ENCODE measurements around the gene C3orf22.

GRCh38 chr3:126557761-126558160 lies 971 bp downstream of the C3orf22 start:
- TF ChIP-seq EZH2 (IDR thresholded peaks at IDR 0.05; ENCODE audit: low read length, missing control alignments), result no peak
- TF ChIP-seq, protein P1, sequence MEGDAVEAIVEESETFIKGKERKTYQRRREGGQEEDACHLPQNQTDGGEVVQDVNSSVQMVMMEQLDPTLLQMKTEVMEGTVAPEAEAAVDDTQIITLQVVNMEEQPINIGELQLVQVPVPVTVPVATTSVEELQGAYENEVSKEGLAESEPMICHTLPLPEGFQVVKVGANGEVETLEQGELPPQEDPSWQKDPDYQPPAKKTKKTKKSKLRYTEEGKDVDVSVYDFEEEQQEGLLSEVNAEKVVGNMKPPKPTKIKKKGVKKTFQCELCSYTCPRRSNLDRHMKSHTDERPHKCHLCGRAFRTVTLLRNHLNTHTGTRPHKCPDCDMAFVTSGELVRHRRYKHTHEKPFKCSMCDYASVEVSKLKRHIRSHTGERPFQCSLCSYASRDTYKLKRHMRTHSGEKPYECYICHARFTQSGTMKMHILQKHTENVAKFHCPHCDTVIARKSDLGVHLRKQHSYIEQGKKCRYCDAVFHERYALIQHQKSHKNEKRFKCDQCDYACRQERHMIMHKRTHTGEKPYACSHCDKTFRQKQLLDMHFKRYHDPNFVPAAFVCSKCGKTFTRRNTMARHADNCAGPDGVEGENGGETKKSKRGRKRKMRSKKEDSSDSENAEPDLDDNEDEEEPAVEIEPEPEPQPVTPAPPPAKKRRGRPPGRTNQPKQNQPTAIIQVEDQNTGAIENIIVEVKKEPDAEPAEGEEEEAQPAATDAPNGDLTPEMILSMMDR (conservative IDR thresholded peaks at IDR 0.05 in 1 of 2, IDR thresholded peaks at IDR 0.05 in 1 of 2; ENCODE audit: low read depth in 1 of 2, low read length in 2 of 2), result no peak
